Body of pancreas (tissue), 4 donors: Measurements from ENCODE around the gene PRSS21.

Source experiments
- CTCF ChIP-seq, 7 experiments: fragments of 450-650 bp in 4 of 7; fragments of 200-600 bp in 3 of 7; sonication (generic) in 3 of 7; IDR thresholded peaks; one replicate each; pipeline ENCODE4 v1.5.1; 2016 to 2019; ENCODE audit warnings: antibody characterized with exemption in 7 of 7
- POLR2A ChIP-seq, 3 donors: fragments of 450-650 bp; IDR thresholded peaks; one replicate each; pipeline ENCODE4 v1.6.1; 2016; ENCODE audit warnings: antibody characterized with exemption in 3 of 3, mild to moderate bottlenecking in 2 of 3

GRCh38 chr16:2786826-2787151 lies 30.2 kb upstream of the PRSS21 start:
- TF ChIP-seq CTCF (IDR thresholded peaks at IDR 0.05) (no peak), POLR2A (IDR thresholded peaks at IDR 0.05) (no peak)
